ENCODE measurements around the gene GNG8.
A peak's percentile ranks its signal among the peaks of the same experiment; 100 is the strongest.

The GNG8 gene

GRCh38 chr19:46668662-46669061 is 32.7 kb upstream of the GNG8 start:
- H3K4me3 ChIP-seq (ENCODE audit: low read depth in 1 of 2, low read length in 1 of 2) = no peak overlapping the region
- peaks cover 18% of the 10 kb centered on the region for H3K36me3 ChIP-seq
- H3K9me3 ChIP-seq = no peaks in the 10 kb centered on the region
- H3K27ac ChIP-seq = no peak overlapping the region
- TF ChIP-seq CTCF (IDR thresholded peaks at IDR 0.05) = no peak
- H3K4me1 ChIP-seq (ENCODE audit: control insufficient read depth in 1 of 2, insufficient read depth in 1 of 2, low read depth in 1 of 2, low read length in 1 of 2) = no peaks in the 10 kb centered on the region
- peaks cover 10% of the 10 kb centered on the region for H3K27me3 ChIP-seq

GRCh38 chr19:46665072-46665471 is 29.1 kb upstream of the GNG8 start:
- TF ChIP-seq CTCF (IDR thresholded peaks at IDR 0.05) = no peak
- no peaks in the 10 kb centered on the region for H3K9me3 ChIP-seq
- peaks cover 40% of the 10 kb centered on the region for H3K27me3 ChIP-seq
- peaks cover 12 to 22% of the 10 kb centered on the region in 2 experiments for H3K4me1 ChIP-seq (ENCODE audit: control insufficient read depth in 1 of 2, insufficient read depth in 1 of 2, low read depth in 1 of 2, low read length in 1 of 2)
- H3K36me3 ChIP-seq = no peaks in the 10 kb centered on the region
- H3K4me3 ChIP-seq (ENCODE audit: low read depth in 1 of 2, low read length in 1 of 2) = no peak overlapping the region
- no peak overlapping the region for H3K27ac ChIP-seq

GRCh38 chr19:46661735-46662592 is 26.0 kb upstream of the GNG8 start:
- TF ChIP-seq CTCF (IDR thresholded peaks at IDR 0.05) = peak; percentile 33
- H3K9me3 ChIP-seq = no peaks in the 10 kb centered on the region
- peak overlapping the region; percentile 62 for H3K27ac ChIP-seq
- H3K4me1 ChIP-seq (ENCODE audit: control insufficient read depth in 1 of 2, insufficient read depth in 1 of 2, low read depth in 1 of 2, low read length in 1 of 2) = peaks cover 19 to 31% of the 10 kb centered on the region in 2 experiments
- peak overlapping the region; percentile 41 to 72 for H3K4me3 ChIP-seq (ENCODE audit: low read depth in 1 of 2, low read length in 1 of 2)
- peaks cover 69% of the 10 kb centered on the region for H3K27me3 ChIP-seq
- H3K36me3 ChIP-seq = no peaks in the 10 kb centered on the region

DNA sequence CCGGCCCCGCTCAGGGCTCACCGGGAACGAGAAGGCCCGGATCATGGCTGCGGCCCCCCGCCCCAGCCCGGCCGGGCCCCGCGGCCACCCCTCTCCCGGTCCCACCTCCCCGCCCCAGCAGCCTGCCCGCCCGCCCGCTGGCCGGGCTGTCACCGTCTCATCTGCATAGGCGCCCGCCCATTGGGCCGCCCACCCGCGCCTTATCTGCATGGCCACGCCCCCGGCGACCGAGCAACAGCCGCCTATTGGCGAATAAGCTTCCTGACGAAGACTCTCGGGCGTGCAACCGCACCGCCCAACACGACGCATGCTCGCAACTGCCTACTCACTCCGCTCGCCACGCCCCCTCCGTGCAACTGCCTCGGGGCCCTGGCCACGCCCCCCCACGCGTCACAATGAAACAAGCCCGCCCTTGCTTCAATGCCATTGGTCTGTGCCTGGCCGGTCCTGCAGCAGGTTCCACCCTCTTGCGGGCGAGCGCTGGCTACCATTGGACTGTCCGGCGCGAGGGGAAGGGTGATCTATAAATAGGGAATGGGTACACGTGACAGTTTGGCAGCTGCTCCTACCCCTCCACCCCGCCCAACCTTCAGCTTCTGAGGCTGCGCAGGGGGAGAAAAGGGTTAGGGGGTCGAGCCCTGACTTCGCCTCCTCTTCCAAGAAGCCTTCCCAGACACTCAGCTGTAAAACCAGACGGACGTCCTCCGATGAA is 25.2 kb upstream of the GNG8 start, which contains the start of gene DACT3:
DACT3 (minus strand) TSS at position 163 of the 712 bp plus-strand sequence; CDS start at position 45, 118 bp downstream.
- TF ChIP-seq CTCF (IDR thresholded peaks at IDR 0.05) = peak; percentile 50
- Histone ChIP-seq H3K4me1 (ENCODE audit: control insufficient read depth in 1 of 2, insufficient read depth in 1 of 2, low read depth in 1 of 2, low read length in 1 of 2) (peaks cover 19 to 31% of the 10 kb centered on the region in 2 experiments), H3K36me3 (no peaks in the 10 kb centered on the region), H3K27me3 (peaks cover 77% of the 10 kb centered on the region), H3K9me3 (no peaks in the 10 kb centered on the region), H3K27ac (peak within 1 kb of the TSS; percentile 62), H3K4me3 (ENCODE audit: low read depth in 1 of 2, low read length in 1 of 2) (peak within 1 kb of the TSS; percentile 41 to 72)

DNA sequence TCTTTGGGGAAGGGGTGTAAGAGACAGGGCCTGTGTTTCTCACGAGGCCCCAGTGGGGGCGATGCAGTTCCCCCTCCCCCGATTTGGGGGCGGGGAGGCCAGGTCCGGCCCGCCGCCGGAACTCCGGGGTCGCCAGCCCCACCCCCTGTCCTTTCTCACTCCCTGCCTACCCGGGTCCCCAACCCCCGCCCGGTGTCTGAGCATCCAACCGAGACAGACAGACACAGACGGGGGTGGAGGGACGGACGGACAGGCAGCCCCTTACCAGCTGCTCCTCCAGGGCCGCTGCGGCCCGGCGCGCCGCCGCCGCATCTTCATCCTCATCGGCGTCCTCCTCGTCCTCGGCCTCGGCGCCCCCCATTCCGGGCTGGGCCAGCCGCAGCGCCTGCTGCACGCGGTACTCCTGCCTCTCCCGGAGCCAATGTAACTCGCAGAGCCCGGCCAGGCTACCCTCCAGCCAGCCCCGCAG is 24.6 kb upstream of the GNG8 start:
- H3K27me3 ChIP-seq = peaks cover 82% of the 10 kb centered on the region
- no peaks in the 10 kb centered on the region for H3K36me3 ChIP-seq
- H3K27ac ChIP-seq = peak overlapping the region; percentile 62
- peaks cover 19 to 31% of the 10 kb centered on the region in 2 experiments for H3K4me1 ChIP-seq (ENCODE audit: control insufficient read depth in 1 of 2, insufficient read depth in 1 of 2, low read depth in 1 of 2, low read length in 1 of 2)
- peak overlapping the region; percentile 41 to 72 for H3K4me3 ChIP-seq (ENCODE audit: low read depth in 1 of 2, low read length in 1 of 2)
- no peak for TF ChIP-seq CTCF (IDR thresholded peaks at IDR 0.05)
- H3K9me3 ChIP-seq = no peaks in the 10 kb centered on the region
